Right ventricle myocardium superior (tissue), 1 donor: ENCODE measurements around the gene HS3ST3A1. TPM values are rescaled to one million over a fixed set of nuclear protein-coding genes. Genes with fewer than 3 reads are reported as not detected.

Source experiments
- ATAC-seq: fragments of 200-7000 bp; cut with Tn5 transposase; one replicate; pipeline ENCODE4 v1.9.1; 2020; ENCODE audit warnings: mild to moderate bottlenecking; ENCODE audit not compliant: poor library complexity
- DNase-seq: peaks from one replicate; pipeline ENCODE4 v3.0.0-alpha.2; 2020
- intact Hi-C: fragments of 100-400 bp; cut with DNase I; formaldehyde crosslinking; loops from one replicate; pipeline ENCODE4 v1.11.2; 2022
- microRNA-seq: library from miRNA; unstranded; fragments of <30 nt; microRNA quantifications from one replicate; pipeline ENCODE4 v1.2.0, GENCODE V29; 2020
- total RNA-seq: library from RNA; stranded (reverse); fragmentation: NEBNext Ultra II Directional; extraction: Animal tissue kit (Norgen Biotek cat#: 25700); gene quantifications from one replicate; pipeline ENCODE4 v1.2.1, GENCODE V29; 2021
- donor health status: DM: no; HTN: yes; CAD: no; lungs with severe emphysema.

Gene HS3ST3A1
- total RNA-seq, 1 donor from 2014 or later, result 1.3 TPM

DNA sequence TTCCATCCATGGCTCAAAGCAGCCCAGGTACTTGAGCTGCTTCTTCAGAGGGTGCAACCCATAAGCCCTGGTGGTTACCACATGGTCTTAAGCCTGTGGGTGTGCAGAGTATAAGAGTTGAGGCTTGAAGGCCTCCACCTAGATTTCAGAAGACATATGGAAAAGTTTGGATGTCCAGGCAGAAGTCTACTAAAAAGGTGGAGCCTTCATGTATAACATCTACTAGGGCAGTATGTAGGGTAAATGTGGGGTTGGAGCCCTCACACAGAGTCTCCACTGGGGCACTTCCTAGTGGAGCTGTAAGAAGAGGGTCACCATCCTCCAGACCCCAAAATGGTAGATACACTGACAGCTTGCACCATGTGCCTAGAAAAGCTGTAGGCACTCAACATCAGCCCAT is 120.9 kb downstream of the HS3ST3A1 start:
- intact Hi-C loops, result no loop called here
- DNase-seq, result no peak
- no peak for ATAC-seq

DNA sequence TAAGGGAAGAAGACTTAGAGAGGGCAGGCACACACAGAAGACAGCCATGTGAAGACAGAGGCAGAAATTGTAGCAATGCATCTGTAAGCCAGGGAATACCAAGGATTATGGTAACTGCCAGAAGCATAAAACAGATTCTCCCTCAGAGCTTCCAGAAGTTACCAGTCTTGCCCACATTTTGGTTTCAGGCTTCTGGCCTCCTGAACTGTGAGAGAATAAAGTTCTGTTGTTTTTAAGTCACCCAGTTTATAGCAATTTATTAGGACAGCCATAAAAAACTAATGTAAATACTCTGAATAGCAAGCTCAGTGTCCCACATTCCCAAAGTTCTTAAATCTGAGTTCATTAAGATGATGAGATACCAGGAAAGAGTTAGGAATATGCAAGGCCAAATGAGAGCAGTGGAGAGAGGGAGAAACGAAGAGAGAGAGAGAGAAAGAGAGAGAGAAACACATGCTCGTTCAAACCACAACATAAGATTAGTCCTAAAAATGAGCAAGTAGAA is 123.4 kb downstream of the HS3ST3A1 start:
- DNase-seq (no peak), ATAC-seq (no peak)
- intact Hi-C loops, result no loop called here

DNA sequence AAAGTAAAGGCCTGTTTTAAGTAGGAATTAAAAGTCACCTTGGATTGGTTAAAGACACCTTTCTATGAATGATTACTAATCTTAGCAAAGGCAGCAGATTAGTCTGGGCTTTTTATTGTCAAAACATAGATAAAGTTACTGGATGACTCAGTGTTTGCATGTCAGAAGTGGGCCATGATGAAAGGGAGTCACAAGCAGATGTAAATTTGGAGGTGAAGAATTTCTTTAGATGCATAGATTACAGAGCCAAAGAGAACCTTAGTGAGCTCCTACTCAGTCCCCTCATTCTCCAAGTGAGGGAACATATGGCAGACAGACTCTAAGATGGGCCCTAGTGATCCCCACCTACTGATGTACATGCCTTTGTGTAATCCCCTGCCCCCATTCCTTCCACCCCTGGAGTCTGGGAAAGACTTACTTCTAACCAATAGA is 124.5 kb downstream of the HS3ST3A1 start:
- DNase-seq (no peak), ATAC-seq (no peak)
- intact Hi-C loops, result no loop called here

DNA sequence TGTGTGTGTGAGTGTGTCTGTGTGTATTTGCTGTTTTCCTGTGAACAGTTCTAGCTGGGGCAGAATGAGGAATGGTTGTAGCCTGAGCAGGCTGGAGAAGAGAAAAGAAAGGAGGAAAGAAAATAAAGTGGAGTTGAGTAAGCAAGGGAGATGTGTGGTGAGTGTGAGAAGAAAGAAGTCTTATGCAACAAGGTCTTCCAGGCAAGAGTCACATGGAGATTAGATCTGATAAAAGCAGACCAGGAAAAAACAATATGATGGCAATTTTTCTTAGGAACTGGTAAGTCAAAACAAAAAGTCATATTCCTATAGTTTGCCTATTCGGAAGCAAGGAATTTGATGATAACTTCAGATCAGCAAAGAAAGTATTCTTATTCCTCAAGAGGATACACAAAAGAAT is 125.0 kb downstream of the HS3ST3A1 start:
- ATAC-seq (no peak), DNase-seq (no peak)
- intact Hi-C loops, result no loop called here

DNA sequence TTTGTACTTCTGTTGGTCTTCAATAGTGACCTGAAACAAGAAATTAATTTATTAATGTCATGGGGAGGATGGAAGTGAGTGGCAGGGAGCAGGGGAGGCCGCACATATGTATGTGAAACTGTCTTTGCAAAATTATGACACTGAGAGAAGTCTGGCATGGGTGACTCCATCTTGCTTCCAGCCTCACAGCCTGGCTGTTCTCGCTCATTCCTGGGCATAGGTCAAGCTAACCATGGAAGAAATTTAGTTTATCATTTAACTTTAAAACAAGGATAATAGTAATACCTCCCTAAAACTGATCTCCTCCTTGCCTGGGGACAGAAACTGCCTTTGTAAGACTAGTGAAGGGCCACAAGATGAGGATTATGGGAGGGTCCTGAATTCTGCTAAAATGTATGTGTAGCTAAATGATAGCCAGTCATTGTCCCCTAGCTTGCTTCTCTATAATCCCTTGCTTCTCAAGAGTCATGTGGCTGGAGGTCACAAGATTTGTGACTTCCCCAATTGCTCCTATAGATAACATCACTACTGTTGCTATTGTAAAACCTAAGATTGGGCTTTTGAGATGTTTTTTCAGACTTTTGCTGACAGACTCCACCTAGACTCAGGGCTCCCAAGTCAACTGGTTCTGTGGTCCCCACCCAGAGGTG is 126.0 kb downstream of the HS3ST3A1 start:
- no peak for ATAC-seq
- intact Hi-C loops, result no loop called here
- no peak for DNase-seq

DNA sequence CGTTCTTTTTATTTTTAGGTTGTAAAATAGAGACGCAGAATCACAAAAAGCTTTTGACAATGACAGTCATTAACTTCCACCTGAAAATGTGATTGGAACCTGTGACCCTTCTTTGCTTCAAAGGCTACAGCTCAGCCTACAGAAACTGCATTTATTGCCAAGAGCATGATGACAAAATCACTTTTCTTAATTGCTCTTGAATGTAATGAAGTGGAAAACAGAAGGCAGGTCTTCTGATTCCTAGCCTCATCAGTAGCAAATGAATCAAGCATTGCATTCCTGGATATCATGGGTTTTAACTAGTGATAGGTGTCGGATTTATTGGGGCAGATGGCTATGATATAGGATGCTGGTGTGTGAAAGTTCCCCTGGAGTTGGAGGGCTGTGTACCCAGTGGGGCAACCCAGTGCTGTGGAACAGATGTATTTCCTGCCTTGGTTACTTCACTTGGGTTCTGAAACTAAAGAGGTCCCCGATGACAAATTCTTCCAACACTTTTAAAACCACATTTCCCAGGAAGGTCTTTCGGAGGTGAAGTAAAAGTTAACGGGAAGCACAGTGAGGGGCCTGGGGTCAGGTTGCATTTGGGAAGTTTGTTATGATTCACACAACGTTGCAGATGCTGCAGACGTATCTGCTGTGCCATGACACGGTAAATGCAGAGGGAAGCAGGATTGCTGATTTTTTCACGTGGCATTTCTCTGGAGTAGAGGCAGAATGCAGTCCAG is 127.5 kb downstream of the HS3ST3A1 start:
- no peak for ATAC-seq

DNA sequence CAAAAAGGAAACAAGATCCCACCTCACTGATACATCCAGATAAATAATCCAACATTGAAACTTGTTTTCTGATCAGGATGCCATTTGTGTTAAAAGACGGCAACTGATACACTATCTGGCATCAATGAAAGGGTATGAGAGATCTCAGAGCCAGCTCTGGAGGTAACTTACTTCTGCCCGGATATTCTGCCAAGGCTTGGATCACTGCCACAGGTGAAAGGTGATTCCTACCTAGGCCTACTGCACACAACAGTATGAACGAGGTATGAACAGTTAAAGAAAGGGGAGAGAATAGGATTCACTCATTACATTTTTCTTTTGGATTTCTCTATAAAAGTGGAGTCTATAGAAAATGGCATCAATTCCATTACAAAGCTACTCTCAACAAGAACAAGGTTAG is 136.1 kb downstream of the HS3ST3A1 start:
- intact Hi-C loops, result no loop called here

More for the DNA sequence above, 127.5 kb downstream of the HS3ST3A1 start:
- intact Hi-C loops, result no loop called here
- no peak for DNase-seq

DNA sequence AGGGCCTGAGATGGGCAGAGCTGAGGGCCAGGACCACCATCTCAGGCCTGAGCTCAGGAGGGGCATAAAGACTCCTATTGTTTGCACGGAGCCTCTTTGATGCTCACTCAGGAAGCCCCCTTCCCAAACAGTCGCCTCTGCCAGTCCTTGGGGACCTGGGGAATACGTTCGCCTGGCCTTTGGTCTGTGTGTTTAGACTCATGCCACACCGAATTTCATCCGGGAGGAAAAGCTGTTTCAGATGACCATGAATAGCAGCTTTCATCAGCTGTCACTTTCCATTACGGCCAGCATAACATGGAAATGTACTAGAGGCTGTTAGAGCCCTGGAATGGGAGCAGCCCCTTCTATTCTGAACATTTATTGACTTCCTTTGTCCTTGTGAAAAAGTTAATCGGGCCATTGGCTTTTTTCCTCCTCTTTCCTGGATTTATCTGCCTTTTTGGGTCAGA is 139.0 kb downstream of the HS3ST3A1 start:
- DNase-seq (no peak), ATAC-seq (no peak)
- intact Hi-C loops, result no loop called here

More for the DNA sequence above, 136.1 kb downstream of the HS3ST3A1 start:
- DNase-seq (no peak), ATAC-seq (no peak)

DNA sequence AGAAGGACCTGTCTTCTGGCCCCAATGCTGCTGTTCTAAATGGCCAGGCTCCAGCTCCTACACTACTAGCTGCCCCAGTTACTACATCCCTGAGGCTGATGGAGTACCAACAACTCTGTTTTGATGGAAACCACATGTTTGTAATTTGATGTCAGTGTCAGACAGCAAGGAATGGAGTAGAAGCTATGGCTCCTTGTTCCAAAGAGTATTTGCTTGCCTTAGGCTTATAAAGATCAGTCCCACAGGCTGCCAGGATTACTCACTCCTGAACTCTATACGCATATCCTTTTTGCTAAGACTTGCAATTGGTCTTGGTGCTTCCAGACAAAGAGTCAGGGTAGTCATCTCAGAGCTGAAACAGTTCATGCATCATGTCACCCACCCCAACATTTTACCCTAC is 139.6 kb downstream of the HS3ST3A1 start:
- no peak for DNase-seq
- intact Hi-C loops, result no loop called here
- no peak for ATAC-seq

DNA sequence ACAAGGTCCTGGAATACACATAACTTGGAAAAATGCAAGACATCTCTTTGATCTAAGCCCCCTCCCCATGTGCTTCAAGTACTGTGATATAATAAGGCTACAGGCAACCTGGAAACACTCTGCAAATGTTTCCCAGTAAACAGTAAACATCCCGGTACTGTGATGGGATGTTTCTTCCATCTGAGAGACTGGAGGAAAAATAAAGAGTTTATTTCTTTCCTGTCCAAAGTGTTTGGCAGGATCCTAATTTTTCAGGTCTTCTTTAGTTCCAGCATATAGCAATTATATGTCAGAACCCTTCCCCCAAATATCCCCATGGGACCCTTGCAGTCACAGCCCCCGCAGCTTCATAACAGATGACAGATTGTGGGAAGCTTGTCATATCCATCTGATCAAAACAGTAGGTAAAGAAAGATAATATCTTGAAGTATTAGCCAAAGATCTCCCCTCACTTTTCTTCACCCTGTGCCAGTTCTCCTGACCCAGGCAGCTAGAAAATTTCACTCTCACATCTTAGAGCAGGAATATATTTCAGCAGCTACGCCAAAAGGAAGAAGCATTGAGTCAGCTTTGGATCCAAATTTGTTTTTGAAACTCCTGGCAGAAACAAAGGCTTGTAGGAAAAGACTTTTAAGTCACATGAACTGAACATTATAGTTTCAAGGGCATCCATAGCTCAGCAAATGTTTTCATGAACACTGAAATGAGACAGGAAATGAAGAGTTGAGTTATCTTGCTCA is 141.3 kb downstream of the HS3ST3A1 start:
- no peak for ATAC-seq
- intact Hi-C loops, result no loop called here

DNA sequence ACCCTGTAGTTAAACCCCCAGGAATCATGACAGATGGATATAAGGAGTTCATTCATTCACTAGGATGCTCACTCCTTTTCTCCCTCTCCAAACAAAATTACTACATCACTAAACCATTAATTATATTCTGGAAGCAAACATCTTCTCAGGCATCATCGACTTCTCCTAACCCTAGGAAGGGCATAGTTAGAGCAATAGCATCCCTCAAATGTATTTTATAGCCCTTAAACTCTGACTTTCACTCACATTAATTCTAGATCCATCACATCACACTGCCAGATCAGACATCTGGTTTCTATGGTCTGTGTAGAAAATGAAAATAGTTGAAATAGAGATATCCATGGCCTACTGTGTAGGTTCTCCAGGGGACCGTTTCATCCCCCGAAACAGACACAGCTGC is 143.9 kb downstream of the HS3ST3A1 start:
- DNase-seq, result no peak
- intact Hi-C loops, result no loop called here
- ATAC-seq, result no peak

More for the DNA sequence above, 141.3 kb downstream of the HS3ST3A1 start:
- no peak for DNase-seq

Small RNA genes within 50 kb of the gene (microRNA-seq; reads per million reads assigned to microRNA genes)
- gene MIR548H3, result not detected
